HG02623 (cell line): Measurements from ENCODE around the gene ETNK1.

ENCODE experiments used
- ATAC-seq: cut with Tn5 transposase; IDR thresholded peaks from one replicate; pipeline ENCODE4 v1.9.1; 2021; ENCODE audit warnings: moderate library complexity; ENCODE audit not compliant: unreplicated experiment

The ETNK1 gene

DNA sequence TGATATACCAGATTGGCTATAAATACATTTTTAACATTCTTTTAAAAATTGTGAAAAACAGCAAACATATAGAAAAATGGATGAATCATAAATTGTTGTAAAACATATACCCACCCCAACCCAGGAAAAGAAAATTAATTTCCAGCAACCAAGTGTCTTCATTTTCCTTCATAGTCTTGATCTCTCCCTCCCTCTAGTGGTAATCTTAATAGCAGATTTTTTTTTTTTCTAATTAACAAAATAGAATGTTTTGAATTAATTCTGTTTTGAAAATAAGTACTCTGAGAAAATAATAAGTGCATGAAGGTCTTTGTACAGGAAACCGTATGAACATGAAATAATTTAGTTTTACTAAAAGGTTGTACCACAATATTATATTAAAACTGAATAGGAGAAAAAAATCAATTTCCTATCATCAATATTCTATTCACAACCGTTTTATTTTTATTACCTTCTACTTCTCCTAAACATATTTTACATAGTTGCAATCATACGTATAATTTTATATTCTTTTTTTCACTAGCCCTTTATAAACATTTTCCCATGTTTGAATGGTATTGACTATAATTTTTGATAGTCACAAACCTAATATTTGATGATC lies 7.0 kb downstream of the ETNK1 start:
- no peak for ATAC-seq

DNA sequence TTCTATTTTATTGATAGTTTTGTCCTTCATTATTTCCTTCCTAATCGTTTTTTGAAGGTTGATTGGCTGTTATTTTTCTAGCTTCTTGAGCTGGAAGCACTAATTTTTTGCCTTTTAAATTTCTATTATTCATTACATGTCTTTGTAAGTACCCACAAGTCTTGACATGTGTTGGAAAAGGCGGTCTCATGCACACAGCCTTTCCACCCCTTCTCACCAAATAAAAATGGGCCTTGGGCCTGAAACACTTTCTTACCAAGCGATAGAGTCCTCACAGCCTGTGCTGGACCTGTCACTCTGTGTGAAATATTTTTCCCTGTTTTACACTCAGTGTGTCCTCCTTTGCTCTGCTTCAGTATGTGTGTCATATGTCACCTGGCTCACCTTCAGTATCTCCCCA lies 9.9 kb downstream of the ETNK1 start:
- ATAC-seq = no peak

DNA sequence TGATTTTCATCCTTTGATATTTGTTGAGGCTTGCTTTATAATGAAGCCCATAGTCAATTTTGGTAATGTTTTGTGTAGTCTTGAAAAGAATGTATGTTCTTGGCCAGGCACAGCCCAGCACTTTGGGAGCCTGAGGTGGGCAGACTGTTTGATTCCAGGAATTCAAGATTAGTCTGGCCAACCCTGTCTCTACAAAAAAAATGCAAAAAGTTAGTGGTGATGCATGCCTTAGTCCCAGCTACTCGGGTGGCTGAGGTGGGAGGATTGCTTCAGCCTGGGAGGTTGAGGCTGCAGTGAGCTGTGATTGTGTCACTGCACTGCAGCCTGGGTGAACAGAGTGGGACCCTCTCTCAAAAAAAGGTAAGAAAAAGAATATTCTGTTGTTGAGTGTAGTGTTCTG lies 10.8 kb downstream of the ETNK1 start:
- ATAC-seq = no peak

DNA sequence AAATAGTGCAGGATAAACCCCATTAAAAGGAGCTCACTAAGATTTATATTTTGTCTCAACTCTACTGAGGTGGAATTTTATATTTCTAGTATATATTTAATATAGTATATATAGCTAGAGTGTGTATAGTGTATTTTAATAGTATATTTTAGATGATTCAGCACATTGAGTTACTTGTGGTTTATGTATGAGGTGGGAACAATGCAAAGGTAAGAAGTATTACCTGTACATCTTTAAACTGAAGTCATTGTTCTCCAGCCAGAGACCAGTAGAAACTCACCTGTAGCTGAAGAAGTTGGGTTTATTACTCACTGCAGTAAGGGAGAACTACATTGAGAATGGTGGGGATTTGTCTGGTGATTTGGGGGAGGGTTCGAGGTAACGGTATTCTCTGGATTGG lies 15.9 kb downstream of the ETNK1 start:
- no peak for ATAC-seq

DNA sequence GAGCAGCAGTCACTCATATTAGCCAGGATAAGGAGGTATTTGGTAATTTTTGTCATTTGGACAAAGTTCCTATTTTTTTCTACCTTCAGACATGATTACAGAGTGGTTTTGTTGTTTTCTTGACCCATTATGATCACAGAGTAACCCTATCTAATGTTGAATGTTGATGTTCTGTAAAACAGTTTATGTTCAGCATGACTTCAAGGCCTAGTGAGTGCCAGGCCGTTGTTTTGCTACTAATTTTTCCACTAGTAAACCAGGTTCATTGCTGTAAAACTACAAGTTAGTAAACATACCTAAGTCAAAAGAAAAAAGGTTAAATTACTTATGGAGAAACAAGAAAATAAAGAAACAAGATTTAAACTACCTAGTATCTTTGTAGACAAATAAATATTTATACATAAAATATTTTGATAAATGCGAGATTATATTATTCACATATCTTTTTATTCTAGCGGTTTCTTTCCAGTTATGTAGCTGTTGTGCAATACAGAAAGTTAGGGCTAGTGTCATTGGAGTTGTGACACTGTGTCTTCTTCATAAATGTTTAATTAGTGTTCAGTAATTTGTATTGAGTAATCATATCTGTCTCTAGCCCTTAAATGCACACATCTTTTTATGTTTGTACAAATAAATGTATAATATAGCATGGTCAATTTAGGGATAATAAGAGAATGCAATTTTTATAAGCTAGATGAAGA lies 16.5 kb downstream of the ETNK1 start:
- no peak for ATAC-seq

DNA sequence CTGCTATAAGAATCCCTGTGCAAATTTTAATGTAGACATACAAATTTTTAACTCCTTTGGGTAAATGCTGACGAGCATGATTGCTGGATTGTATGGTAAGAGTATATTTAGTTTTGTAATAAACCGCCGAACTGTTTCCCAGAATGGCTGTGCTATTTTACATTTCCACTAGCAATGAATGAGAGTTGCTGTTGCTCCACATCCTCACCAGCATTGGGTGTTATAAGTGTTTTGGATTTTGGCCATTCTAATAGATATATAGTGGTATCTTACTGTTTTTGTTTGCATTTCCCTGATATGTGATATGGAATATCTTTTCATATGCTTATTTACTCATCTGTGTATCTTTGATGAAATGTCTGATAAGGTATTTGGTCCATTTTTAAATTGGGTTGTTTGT lies 23.7 kb downstream of the ETNK1 start:
- no peak for ATAC-seq

DNA sequence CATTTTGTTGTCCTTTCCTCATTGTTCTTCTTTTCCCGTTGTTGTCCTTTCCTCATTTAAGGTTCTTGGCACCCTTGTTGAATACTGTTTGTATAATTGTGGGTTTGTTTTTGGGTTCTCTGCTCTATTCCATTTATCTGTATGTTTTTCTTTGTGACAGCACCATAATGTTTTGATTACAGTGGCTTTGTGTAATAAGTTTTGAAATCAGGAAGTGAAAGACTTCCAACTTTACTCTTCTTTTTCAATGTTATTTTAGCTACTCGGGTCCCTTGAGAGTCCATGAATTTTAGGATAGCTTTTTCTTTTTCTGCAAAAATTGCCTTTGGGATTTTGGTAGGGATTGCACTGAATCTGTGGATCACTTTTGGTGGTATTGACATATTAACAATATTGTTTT lies 28.1 kb downstream of the ETNK1 start:
- ATAC-seq = no peak

DNA sequence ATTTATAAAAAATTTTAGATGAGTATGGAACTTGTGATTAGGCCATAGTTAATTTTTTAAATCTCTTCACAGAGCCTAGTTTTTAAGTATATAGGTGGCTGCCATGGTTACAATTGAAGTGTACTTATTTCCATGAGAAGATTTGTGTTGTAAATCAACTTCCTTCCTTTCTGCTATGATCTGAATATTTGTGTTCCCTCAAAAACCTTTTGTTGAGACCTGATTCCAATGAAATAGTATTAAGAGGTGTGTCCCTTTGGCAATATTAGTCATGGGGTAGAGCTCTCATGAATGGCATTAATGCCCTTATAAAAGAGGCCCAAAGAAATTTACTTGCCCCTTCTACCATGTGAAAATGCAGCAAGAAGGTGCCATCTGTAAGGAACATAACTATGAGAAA lies 28.8 kb downstream of the ETNK1 start:
- ATAC-seq = no peak

DNA sequence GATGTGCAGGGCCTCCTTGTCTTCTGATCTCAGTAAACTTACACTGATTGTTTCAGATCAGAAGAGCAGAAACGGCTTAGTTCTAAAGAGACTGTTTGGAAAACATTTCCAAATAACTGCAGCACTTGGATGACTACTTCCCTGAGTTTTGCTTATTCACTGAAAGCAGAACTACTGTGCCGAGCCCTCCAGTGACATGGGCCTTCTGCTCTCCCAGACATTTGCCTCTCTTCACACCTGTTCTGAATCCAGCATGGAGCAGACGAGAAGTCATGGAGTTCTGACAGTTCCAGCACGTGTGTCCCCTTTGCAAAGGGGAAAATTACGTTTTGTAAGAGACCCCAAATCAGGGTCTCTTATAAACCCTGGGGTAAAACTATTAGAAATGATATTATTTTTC lies 31.4 kb downstream of the ETNK1 start:
- no peak for ATAC-seq

DNA sequence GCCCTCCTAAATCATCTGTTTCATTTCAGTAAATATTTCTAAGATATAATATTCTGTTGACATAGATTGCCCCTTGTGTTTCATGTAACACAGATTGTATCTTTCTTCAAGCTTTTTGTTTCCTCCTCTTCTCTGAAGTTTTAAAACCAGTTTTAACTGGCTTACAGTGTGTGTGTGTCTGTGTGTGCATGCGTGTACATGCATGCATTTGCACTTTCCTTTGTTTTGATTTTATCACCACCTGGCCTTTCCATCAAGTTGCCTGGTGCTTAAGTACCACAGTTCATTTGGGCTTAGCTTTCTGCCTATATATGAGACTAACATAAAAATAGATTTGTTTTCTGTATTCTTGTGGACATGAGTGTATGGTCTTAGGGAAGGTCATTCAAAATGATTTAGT lies 31.9 kb downstream of the ETNK1 start:
- ATAC-seq = no peak

DNA sequence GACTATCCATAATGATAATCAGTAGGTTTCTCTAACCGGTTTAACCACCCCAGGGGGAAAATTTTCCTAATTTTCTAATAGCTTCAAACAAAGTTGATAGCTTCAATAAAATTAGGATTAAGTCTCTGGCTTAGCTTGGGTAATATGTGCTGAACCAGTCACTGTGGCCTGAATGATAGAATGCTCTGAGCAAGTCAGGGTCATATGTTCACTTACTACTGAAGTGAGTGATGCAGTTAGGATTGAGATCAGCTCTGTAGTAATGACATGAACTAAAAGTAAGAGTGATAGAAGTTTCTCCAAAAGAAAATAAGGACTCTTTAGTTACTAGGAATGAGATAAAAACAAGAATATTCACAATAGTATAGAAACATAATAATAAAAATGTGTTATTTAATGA lies 32.6 kb downstream of the ETNK1 start:
- no peak for ATAC-seq

DNA sequence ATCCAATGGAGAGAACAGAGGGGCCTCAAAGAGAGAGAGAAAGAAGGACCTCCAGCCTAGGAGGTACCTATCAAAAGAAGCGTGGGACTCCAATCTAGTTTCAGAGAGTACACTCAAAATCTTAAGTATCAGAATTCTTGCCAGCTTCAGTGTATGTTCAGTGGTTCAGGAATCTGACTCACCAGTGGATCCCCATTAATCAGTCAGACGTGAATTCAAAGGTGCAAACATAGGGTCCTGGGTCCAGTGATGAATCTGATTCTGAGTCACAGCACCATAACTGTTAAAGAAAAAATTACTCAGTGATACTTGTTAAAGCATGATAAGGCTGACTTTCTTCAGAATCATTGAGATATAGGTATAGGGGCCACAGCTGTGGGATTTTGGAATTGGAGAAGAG lies 33.2 kb downstream of the ETNK1 start:
- ATAC-seq = no peak

DNA sequence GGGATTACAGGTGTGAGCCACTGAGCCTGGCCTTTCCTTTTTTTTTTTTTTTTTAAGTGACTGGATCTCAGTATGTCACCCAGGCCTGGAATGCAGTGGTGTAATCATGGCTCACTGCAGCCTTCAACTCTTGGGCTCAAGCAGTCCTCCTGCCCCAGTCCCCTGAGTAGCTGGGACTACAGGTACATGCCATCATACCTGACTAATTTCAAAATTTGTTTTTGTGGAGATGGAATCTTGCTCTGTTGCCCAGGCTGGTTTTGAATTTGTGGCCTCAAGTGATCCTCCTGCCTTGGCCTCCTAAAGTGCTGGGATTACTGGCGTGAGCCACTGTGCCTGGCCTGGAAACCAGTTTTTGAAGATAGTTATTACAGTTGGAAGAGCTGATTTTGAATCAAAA lies 37.4 kb downstream of the ETNK1 start:
- no peak for ATAC-seq

DNA sequence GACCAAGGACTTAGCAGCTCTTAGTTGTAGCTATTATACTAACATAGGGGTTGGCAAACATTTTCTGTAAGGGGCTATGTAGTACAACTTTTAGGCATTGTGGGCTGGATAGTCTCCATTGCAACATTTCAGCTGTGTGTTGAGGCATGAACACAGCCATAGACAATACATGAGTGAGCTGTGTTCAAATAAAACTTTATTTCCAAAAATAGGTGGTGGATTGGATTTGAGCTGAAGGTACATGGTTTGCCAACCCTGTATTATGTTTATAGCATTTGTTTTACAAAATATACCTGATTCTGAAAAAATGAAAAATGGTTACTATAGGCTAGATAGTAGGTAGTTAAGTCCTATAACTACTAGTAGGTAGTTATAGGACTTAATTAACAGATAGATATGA lies 40.5 kb downstream of the ETNK1 start:
- no peak for ATAC-seq

DNA sequence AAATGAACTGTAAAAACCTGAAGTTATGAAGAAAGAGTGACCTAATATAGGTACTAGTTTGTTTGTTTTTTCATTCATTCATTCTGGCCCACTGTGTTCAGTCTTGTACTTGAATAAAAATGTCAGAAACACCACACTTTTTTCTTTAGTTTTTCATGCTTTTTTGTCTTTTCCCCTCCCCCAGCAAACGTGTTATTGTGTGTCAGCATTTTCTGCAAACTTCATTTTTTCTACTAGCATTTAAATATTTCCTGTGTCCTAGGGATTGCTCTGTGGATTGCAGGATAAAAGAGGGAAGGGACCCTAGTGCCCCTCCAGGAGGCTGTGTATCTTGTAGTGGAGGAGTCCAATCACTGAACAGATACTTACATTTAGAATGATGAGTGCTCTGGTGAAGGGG lies 42.2 kb downstream of the ETNK1 start:
- ATAC-seq = no peak

DNA sequence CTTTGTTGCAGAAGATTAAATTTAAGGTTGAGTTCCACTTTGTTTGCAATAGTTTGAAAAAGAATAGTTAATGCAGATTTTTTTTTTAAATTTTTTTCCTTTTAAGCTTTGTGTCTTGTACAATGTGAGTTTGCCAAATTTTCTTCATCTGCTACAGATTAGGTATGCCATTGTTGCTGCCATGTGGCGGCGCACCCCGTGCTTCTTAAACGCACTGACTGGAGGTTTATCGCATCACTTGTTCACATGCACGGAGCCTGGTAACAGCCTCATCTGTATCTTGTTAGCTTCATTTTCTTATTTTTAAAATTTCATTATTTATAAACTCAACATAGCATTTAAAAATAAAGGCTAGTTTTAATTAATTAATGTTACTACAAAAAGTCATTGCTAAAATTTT lies 43.5 kb downstream of the ETNK1 start:
- ATAC-seq = no peak

DNA sequence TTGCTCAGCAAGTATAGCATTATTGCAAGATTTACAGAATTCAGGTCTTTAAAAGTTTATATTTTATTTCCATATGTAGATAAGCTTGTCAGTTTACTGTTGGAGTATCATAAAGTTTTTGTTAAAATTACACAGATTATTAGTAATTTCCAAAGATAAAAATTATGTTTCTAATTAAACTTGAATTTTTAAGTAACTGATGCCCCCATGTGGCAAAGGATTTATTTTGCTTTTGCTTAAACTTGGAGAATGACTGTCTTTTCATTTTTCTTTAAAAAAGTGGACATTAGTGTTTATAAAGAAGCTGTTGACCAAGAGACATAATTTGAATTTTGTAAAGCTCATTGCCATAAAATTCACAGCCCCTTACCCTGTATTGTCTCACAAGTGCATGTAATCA lies 45.8 kb downstream of the ETNK1 start:
- ATAC-seq = no peak

DNA sequence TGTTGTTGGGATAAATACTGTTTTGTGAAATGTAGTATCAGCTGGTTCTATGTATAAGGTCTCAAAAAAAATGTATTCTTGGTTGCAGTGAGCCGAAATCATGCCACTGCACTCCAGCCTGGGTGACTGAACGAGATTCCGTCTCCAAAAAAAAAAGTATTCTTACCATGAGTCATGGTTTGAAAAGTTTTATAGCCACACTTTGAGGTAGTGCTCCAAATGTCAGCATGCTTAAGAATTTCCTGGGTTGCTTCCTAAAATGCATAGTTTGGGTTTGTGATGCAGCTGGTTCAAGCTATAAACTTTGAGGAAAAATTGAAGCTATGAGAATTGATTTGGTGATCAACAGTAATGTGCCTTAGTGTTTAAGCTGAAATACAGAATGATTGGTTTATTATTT lies 48.0 kb downstream of the ETNK1 start:
- ATAC-seq = no peak

DNA sequence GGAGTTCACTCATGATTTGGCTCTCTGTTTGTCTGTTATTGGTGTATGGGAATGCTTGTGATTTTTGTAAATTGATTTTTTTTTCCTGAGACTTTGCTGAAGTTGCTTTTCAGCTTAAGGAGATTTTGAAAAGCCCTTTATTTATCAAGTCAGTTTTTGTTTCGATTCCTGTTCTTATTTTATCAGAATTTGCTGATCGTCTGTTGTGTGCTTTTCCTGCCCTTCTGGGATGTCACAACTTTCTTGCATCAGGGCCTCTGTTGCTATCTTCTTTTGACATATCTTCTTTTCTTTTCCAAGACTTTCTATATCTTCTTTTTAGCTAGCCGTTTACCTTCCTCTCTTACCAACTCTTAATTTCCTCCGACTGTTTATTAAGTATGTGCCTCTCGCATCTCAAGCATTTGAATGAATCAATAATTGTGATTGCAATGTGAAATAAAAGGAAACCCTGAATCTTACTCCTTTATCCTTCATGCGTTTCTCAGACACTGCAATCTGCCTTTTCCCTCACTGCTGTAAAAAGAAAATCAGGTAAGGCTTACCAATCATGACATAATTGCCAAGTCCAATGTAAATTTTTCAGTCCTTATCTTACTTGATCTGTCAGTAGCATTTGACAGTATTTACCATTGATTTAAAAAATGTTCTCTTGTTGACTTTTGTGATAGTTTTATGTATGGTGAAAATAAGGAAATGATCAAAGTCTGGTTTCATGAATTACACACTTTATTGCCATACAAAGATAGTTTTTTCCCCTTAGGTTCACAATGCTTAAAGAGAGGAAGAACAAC lies 53.0 kb downstream of the ETNK1 start:
- ATAC-seq = no peak

DNA sequence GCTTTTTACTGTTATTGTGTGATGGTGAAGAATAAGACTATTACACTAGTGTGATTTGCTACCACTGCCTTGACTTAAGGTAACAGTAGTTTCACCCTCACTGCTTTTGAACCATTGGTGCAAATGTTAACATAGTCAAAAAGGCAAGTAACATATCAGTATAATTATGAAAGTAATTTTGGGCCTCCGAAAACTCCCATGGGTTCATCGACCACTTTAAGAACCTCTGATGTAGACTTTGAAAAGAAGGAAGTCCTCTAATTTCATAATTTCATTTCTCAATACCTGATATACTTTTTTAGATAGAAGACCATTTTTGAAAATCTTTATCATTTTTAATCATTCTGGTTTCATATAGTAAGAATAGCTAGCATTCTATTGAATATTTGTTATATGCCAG lies 57.7 kb downstream of the ETNK1 start:
- no peak for ATAC-seq

DNA sequence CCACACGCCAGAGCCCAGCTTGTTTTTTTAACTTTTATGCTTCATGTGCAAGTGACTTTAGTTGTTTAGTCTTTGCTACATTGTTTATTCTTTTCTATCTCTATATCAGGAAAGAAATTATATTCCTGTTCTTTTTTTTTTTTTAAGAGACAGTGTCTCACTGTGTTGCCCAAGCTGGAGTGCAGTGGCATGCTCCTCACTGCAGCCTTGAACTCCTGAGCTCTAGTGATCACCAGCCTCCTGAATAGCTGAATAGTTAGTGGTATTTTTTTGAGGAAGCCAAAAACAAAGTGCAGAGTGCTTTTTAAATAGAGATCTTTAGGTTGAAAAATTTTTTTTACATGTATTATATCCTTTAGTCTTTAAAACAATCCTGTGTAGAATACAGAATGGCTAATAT lies 58.2 kb downstream of the ETNK1 start:
- no peak for ATAC-seq
